ENCODE data around the gene PARD3B.

Gene PARD3B

GRCh38 chr2:205402011-205402410 is 856.7 kb downstream of the PARD3B start:
- no peak overlapping the region for H3K9ac ChIP-seq (ENCODE audit: low read depth, low read length)
- DNase-seq (no peak), ATAC-seq (ENCODE audit: insufficient read depth, low read depth) (no peak)
- no peaks in the 10 kb centered on the region for H4K20me1 ChIP-seq (ENCODE audit: insufficient read depth, low read length)
- no peaks in the 10 kb centered on the region for H3K27me3 ChIP-seq (ENCODE audit: insufficient read depth, low read length, poor library complexity)
- H3K36me3 ChIP-seq (ENCODE audit: insufficient read depth, low read length): no peaks in the 10 kb centered on the region
- no peak overlapping the region for H2AFZ ChIP-seq (ENCODE audit: low read depth, low read length)
- no peak for TF ChIP-seq CTCF (IDR thresholded peaks at IDR 0.05; ENCODE audit: borderline replicate concordance, extremely low read depth, low read length, poor library complexity, severe bottlenecking)
- TF ChIP-seq EZH2 (IDR thresholded peaks at IDR 0.05; ENCODE audit: borderline replicate concordance, low read depth, low read length, severe bottlenecking): no peak
- H3K27ac ChIP-seq (ENCODE audit: low read length): no peak overlapping the region
- no peaks in the 10 kb centered on the region for H3K79me2 ChIP-seq (ENCODE audit: insufficient read depth, low read length)
- H3K9me3 ChIP-seq (ENCODE audit: insufficient read depth, low read length, severe bottlenecking): no peaks in the 10 kb centered on the region
- H3K4me1 ChIP-seq (ENCODE audit: insufficient read depth, low read length): no peaks in the 10 kb centered on the region
- H3K4me2 ChIP-seq (ENCODE audit: insufficient read depth, low read length): no peak overlapping the region
- no peak overlapping the region for H3K4me3 ChIP-seq (ENCODE audit: low read depth in 1 of 2, low read length in 2 of 2)

GRCh38 chr2:205403244-205403825 is 858.1 kb downstream of the PARD3B start:
- no peak for DNase-seq
- no peaks in the 10 kb centered on the region for H3K79me2 ChIP-seq (ENCODE audit: insufficient read depth, low read length)

GRCh38 chr2:205405194-205405593 is 859.9 kb downstream of the PARD3B start:
- H3K9ac ChIP-seq (ENCODE audit: low read depth, low read length): no peak overlapping the region
- H3K27ac ChIP-seq (ENCODE audit: low read length): no peak overlapping the region
- no peak overlapping the region for H3K4me2 ChIP-seq (ENCODE audit: insufficient read depth, low read length)
- no peaks in the 10 kb centered on the region for H3K79me2 ChIP-seq (ENCODE audit: insufficient read depth, low read length)
- H3K4me1 ChIP-seq (ENCODE audit: insufficient read depth, low read length): no peaks in the 10 kb centered on the region
- H4K20me1 ChIP-seq (ENCODE audit: insufficient read depth, low read length): no peaks in the 10 kb centered on the region
- no peaks in the 10 kb centered on the region for H3K36me3 ChIP-seq (ENCODE audit: insufficient read depth, low read length)
- H2AFZ ChIP-seq (ENCODE audit: low read depth, low read length): no peak overlapping the region
- H3K4me3 ChIP-seq (ENCODE audit: low read depth in 1 of 2, low read length in 2 of 2): no peak overlapping the region
- no peaks in the 10 kb centered on the region for H3K9me3 ChIP-seq (ENCODE audit: insufficient read depth, low read length, severe bottlenecking)
- no peak for DNase-seq
- no peak for ATAC-seq (ENCODE audit: insufficient read depth, low read depth)
- TF ChIP-seq CTCF (IDR thresholded peaks at IDR 0.05; ENCODE audit: borderline replicate concordance, extremely low read depth, low read length, poor library complexity, severe bottlenecking) (no peak), EZH2 (IDR thresholded peaks at IDR 0.05; ENCODE audit: borderline replicate concordance, low read depth, low read length, severe bottlenecking) (no peak)
- no peaks in the 10 kb centered on the region for H3K27me3 ChIP-seq (ENCODE audit: insufficient read depth, low read length, poor library complexity)

More at GRCh38 chr2:205403244-205403825, 858.1 kb downstream of the PARD3B start:
- TF ChIP-seq CTCF (IDR thresholded peaks at IDR 0.05; ENCODE audit: borderline replicate concordance, extremely low read depth, low read length, poor library complexity, severe bottlenecking) (no peak), EZH2 (IDR thresholded peaks at IDR 0.05; ENCODE audit: borderline replicate concordance, low read depth, low read length, severe bottlenecking) (no peak)
- Histone ChIP-seq H3K9ac (ENCODE audit: low read depth, low read length) (no peak overlapping the region), H3K4me2 (ENCODE audit: insufficient read depth, low read length) (no peak overlapping the region), H4K20me1 (ENCODE audit: insufficient read depth, low read length) (no peaks in the 10 kb centered on the region), H2AFZ (ENCODE audit: low read depth, low read length) (no peak overlapping the region), H3K27ac (ENCODE audit: low read length) (no peak overlapping the region), H3K27me3 (ENCODE audit: insufficient read depth, low read length, poor library complexity) (no peaks in the 10 kb centered on the region), H3K4me1 (ENCODE audit: insufficient read depth, low read length) (no peaks in the 10 kb centered on the region), H3K4me3 (ENCODE audit: low read depth in 1 of 2, low read length in 2 of 2) (no peak overlapping the region), H3K9me3 (ENCODE audit: insufficient read depth, low read length, severe bottlenecking) (no peaks in the 10 kb centered on the region), H3K36me3 (ENCODE audit: insufficient read depth, low read length) (no peaks in the 10 kb centered on the region)
- ATAC-seq (ENCODE audit: insufficient read depth, low read depth): no peak

Data from DND-41 (cell line).